ENCODE data around the gene TMSB4X. TPM values are rescaled to one million over a fixed set of nuclear protein-coding genes. Genes with fewer than 3 reads are reported as not detected.

TMSB4X gene
- total and polyA plus RNA-seq, 2 of the 4 experiments (the other 2 are of a cell fraction): 4,648 to 11,116 TPM

DNA sequence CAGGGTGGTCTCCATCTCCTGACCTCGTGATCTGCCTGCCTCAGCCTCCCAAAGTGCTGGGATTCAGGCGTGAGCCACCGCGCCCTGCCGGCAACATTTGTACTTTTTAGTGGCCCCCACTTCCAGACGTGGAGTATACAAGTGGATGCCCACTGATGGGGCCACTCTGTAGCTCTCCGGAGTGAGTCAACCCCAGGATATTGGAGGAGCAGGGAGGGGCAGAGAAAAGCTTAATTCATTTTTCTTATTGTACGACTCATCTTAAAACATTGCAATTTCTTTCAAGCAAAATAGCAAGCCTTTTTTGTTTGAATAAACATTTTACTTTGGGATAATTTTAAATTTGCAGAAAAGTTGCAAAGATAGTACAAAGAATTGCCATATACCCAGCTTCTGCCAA is 34.9 kb downstream of the TMSB4X start:
- no peak overlapping the region for H3K4me3 ChIP-seq (ENCODE audit: insufficient read depth, low read depth, low read length)
- H3K23ac ChIP-seq (ENCODE audit: low read depth, low read length): no peak overlapping the region
- no peak overlapping the region for H3K56ac ChIP-seq (ENCODE audit: extremely low read depth, insufficient read depth, low read length)
- no peak overlapping the region for H4K91ac ChIP-seq (ENCODE audit: insufficient read depth, low read depth, low read length)
- no peaks in the 10 kb centered on the region for H3K79me1 ChIP-seq (ENCODE audit: low read depth in 1 of 2, low read length in 2 of 2)
- CTCF ChIA-PET: no interaction called here
- no peak overlapping the region for H3K4me2 ChIP-seq (ENCODE audit: low read depth, low read length)
- peaks cover 7% of the 10 kb centered on the region for H3K4me1 ChIP-seq (ENCODE audit: control insufficient read depth, insufficient read depth, low read length)
- DNase-seq: peak; percentile 48
- H3K9me3 ChIP-seq (ENCODE audit: control insufficient read depth, insufficient read depth, low read length): no peaks in the 10 kb centered on the region
- H2BK120ac ChIP-seq (ENCODE audit: low read depth, low read length): no peak overlapping the region
- H3K9ac ChIP-seq (ENCODE audit: low read depth, low read length): no peak overlapping the region
- WGBS, 2 experiments (ENCODE audit: extremely low coverage in 2 of 2, insufficient read length in 1 of 2): 67% methylated on average over 1 of the region's 8 CpGs; no CpG with 5 or more reads in 1 of the 2 experiments
- H2BK20ac ChIP-seq (ENCODE audit: low read depth, low read length): no peak overlapping the region
- H3K14ac ChIP-seq (replicated peaks; ENCODE audit: low read depth, low read length): no peak overlapping the region
- no peaks in the 10 kb centered on the region for H3K36me3 ChIP-seq (ENCODE audit: control insufficient read depth, insufficient read depth, low read length)
- no peak overlapping the region for H4K5ac ChIP-seq (ENCODE audit: low read depth, low read length)
- TF ChIP-seq SMC3 (IDR thresholded peaks at IDR 0.05; ENCODE audit: low read depth, low read length) (no peak), CEBPB (IDR thresholded peaks at IDR 0.05; ENCODE audit: low read depth, low read length) (no peak), MXI1 (IDR thresholded peaks at IDR 0.05; ENCODE audit: borderline replicate concordance, low read depth, low read length) (no peak), CHD1 (IDR thresholded peaks at IDR 0.05; ENCODE audit: low read depth, low read length) (no peak), RCOR1 (IDR thresholded peaks at IDR 0.05; ENCODE audit: insufficient replicate concordance, low read length) (no peak), USF2 (IDR thresholded peaks at IDR 0.05; ENCODE audit: low read depth, low read length) (no peak), MAFK (IDR thresholded peaks at IDR 0.05; ENCODE audit: low read depth, low read length) (no peak), RAD21 (IDR thresholded peaks at IDR 0.05; ENCODE audit: low read length) (no peak), NFE2L2 (IDR thresholded peaks at IDR 0.05; ENCODE audit: low read depth, low read length) (no peak)
- TF ChIP-seq, protein P1, sequence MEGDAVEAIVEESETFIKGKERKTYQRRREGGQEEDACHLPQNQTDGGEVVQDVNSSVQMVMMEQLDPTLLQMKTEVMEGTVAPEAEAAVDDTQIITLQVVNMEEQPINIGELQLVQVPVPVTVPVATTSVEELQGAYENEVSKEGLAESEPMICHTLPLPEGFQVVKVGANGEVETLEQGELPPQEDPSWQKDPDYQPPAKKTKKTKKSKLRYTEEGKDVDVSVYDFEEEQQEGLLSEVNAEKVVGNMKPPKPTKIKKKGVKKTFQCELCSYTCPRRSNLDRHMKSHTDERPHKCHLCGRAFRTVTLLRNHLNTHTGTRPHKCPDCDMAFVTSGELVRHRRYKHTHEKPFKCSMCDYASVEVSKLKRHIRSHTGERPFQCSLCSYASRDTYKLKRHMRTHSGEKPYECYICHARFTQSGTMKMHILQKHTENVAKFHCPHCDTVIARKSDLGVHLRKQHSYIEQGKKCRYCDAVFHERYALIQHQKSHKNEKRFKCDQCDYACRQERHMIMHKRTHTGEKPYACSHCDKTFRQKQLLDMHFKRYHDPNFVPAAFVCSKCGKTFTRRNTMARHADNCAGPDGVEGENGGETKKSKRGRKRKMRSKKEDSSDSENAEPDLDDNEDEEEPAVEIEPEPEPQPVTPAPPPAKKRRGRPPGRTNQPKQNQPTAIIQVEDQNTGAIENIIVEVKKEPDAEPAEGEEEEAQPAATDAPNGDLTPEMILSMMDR (conservative IDR thresholded peaks at IDR 0.05; ENCODE audit: low read depth, low read length): no peak
- TF ChIP-seq, protein P2, sequence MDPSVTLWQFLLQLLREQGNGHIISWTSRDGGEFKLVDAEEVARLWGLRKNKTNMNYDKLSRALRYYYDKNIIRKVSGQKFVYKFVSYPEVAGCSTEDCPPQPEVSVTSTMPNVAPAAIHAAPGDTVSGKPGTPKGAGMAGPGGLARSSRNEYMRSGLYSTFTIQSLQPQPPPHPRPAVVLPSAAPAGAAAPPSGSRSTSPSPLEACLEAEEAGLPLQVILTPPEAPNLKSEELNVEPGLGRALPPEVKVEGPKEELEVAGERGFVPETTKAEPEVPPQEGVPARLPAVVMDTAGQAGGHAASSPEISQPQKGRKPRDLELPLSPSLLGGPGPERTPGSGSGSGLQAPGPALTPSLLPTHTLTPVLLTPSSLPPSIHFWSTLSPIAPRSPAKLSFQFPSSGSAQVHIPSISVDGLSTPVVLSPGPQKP (IDR thresholded peaks at IDR 0.05; ENCODE audit: borderline replicate concordance, low read depth, low read length): no peak
- peak; percentile 56 for ATAC-seq (ENCODE audit: low read depth)
- no peaks in the 10 kb centered on the region for H4K20me1 ChIP-seq (ENCODE audit: insufficient read depth, low read length)
- no peak overlapping the region for H2BK15ac ChIP-seq (ENCODE audit: low read depth, low read length)
- peaks cover 3% of the 10 kb centered on the region; the same call in 1 of the 2 replicates for H3K9me1 ChIP-seq (ENCODE audit: insufficient read depth, low read length)
- H2AK9ac ChIP-seq (replicated peaks; ENCODE audit: low read depth, low read length, poor library complexity): no peak overlapping the region
- in situ Hi-C loops (cut with MboI; ENCODE audit: low sequenced_read_pairs) (no loop called here), dilution Hi-C loops (cut with HindIII; ENCODE audit: low sequenced_read_pairs, unreplicated experiment) (no loop called here), intact Hi-C loops (cut with micrococcal nuclease) (no loop called here)
- H2AK5ac ChIP-seq (ENCODE audit: low read depth, low read length): no peak overlapping the region
- no peak overlapping the region for H3K18ac ChIP-seq (ENCODE audit: low read depth, low read length)
- H4K8ac ChIP-seq (ENCODE audit: low read depth in 2 of 2, low read length in 2 of 2): no peak overlapping the region
- POLR2A ChIA-PET (ENCODE audit: unreplicated experiment): no interaction called here
- H3K4ac ChIP-seq (ENCODE audit: low read depth, low read length): no peak overlapping the region
- H3K27me3 ChIP-seq (ENCODE audit: control insufficient read depth, insufficient read depth, low read length): no peaks in the 10 kb centered on the region
- no peak overlapping the region for H2AFZ ChIP-seq (replicated peaks; ENCODE audit: low read length, poor library complexity)
- H2BK5ac ChIP-seq (ENCODE audit: low read depth, low read length, poor library complexity, severe bottlenecking): no peak overlapping the region
- H3K27ac ChIP-seq (ENCODE audit: insufficient read depth, low read length): no peak overlapping the region
- BruUV-seq (replicated peaks): no TSS peak
